GM19372 (cell line): ENCODE results near the gene FUCA1.
A peak's percentile ranks its signal among the peaks of the same experiment; 100 is the strongest.
"Not testable (repeated sequence)": the region's sequence is repeated elsewhere in the genome, so short reads cannot be mapped to it uniquely, and the experiment has no call there.

Experiments
- ATAC-seq: cut with Tn5 transposase; IDR thresholded peaks from one replicate; pipeline ENCODE4 v1.9.1; 2021; ENCODE audit warnings: mild to moderate bottlenecking, low read depth, moderate library complexity; ENCODE audit not compliant: unreplicated experiment

The FUCA1 gene

GRCh38 chr1:23867895-23868556, at the start of gene FUCA1:
TSS of gene FUCA1 (minus strand) at chr1:23868290. CDS start at chr1:23868286, 4 bp downstream.
- peak; percentile 84 for ATAC-seq

GRCh38 chr1:23916209-23917131, 48.4 kb upstream of the FUCA1 start:
- ATAC-seq: no peak

GRCh38 chr1:23915466-23915865, 47.4 kb upstream of the FUCA1 start:
- ATAC-seq: no peak

GRCh38 chr1:23914921-23915320, 46.8 kb upstream of the FUCA1 start:
- ATAC-seq: no peak

GRCh38 chr1:23913212-23913880, 45.3 kb upstream of the FUCA1 start, which contains the start of gene CNR2:
TSS of gene CNR2 (minus strand) at chr1:23913362. CDS start at chr1:23875617, 37,745 bp downstream.
- ATAC-seq: no peak

- ATAC-seq: no peak
Measured at GRCh38 chr1:23911921-23912320, 43.8 kb upstream of the FUCA1 start.

- ATAC-seq: no peak
Measured at GRCh38 chr1:23910553-23911246, 42.6 kb upstream of the FUCA1 start.

GRCh38 chr1:23910144-23910543, 42.1 kb upstream of the FUCA1 start:
- no peak for ATAC-seq

GRCh38 chr1:23909412-23909811, 41.3 kb upstream of the FUCA1 start:
- ATAC-seq: no peak

- no peak for ATAC-seq
Measured at GRCh38 chr1:23908453-23909341, 40.6 kb upstream of the FUCA1 start.

- no peak for ATAC-seq
Measured at GRCh38 chr1:23906731-23907130, 38.6 kb upstream of the FUCA1 start.

GRCh38 chr1:23905461-23906025, 37.5 kb upstream of the FUCA1 start:
- no peak for ATAC-seq

GRCh38 chr1:23904748-23905357, 36.8 kb upstream of the FUCA1 start:
- no peak for ATAC-seq

GRCh38 chr1:23903754-23904153, 35.7 kb upstream of the FUCA1 start:
- ATAC-seq: no peak

GRCh38 chr1:23902321-23903278, 34.5 kb upstream of the FUCA1 start:
- ATAC-seq: no peak

- not testable (repeated sequence) for ATAC-seq
Measured at GRCh38 chr1:23900017-23900416, 31.9 kb upstream of the FUCA1 start.

- no peak for ATAC-seq
Measured at GRCh38 chr1:23899070-23899469, 31.0 kb upstream of the FUCA1 start.

- ATAC-seq: no peak
Measured at GRCh38 chr1:23897083-23897482, 29.0 kb upstream of the FUCA1 start.
